GM21723 (cell line): ENCODE data around the gene ITGA11.

Source experiments
- ATAC-seq: cut with Tn5 transposase; IDR thresholded peaks from one replicate; pipeline ENCODE4 v1.9.1; 2021; ENCODE audit warnings: mild to moderate bottlenecking, moderate library complexity; ENCODE audit not compliant: unreplicated experiment

Gene ITGA11

DNA sequence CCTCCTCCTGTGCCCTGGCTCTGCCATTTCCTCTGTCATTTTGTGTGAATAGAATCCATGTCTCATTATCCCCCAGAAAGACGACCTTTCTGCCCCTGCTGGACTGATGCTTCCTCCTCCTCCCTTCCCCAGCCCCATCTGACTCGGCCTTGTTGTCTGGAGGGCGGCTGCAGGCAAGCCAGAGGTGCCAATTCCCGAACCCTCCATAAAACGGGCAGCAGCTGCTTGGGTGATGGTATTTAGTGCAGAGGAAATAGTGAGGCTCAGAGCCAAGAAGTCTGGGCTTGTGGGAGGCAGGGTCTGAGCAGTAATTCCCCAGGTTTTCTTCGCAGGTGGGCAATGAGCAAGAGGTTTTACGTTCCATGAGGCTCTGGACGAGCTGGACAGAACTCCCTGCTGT is 71.2 kb downstream of the ITGA11 start:
- no peak for ATAC-seq

DNA sequence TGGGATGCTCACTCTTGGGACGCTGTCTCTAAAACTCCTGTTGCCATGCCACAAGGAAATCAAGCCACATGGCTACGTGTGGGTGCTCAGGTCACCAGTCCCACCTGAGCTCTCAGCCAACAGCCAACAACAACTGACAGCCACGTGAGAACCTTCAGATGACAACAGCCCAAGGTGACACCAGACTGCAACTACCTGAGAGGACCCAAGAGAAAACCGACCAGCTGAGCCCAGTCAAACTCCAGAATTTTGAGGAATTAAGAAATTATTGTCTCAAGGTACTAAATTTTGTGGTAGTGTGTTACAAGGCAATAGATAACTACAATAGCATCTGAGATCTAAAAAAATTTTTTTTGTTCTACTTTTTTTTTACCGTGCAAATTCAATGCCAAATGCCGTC is 75.2 kb downstream of the ITGA11 start:
- ATAC-seq, result no peak

GRCh38 chr15:68354923-68355322 is 77.0 kb downstream of the ITGA11 start:
- no peak for ATAC-seq

- no peak for ATAC-seq
These were observed 77.7 kb downstream of the ITGA11 start for GRCh38 chr15:68354268-68354667.

- ATAC-seq, result no peak
These were observed 78.4 kb downstream of the ITGA11 start for GRCh38 chr15:68353421-68354135.

- no peak for ATAC-seq
These were observed 79.4 kb downstream of the ITGA11 start for GRCh38 chr15:68352401-68353062.

- no peak for ATAC-seq
These were observed 82.8 kb downstream of the ITGA11 start for GRCh38 chr15:68349151-68349550.

- ATAC-seq, result no peak
These were observed 83.4 kb downstream of the ITGA11 start for GRCh38 chr15:68348606-68349005.

DNA sequence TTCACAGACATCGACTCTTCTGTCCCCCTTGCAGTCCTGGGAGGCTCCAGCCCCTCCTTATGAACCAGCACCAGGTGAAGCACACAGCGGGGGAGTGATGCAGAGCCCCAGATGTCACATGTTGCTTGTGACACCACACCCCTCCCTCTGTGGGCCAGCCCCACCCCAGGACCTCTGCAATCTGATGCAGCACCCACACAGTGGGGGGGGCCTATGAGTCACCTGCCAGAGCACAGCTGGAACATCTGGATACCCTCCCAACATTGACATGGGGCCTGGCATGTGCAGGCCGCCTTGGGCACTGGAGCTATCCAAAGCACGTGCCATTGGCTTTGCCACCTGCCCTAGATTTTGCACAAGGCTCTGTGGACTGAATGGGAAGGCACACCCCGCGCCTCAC is 83.9 kb downstream of the ITGA11 start:
- no peak for ATAC-seq

DNA sequence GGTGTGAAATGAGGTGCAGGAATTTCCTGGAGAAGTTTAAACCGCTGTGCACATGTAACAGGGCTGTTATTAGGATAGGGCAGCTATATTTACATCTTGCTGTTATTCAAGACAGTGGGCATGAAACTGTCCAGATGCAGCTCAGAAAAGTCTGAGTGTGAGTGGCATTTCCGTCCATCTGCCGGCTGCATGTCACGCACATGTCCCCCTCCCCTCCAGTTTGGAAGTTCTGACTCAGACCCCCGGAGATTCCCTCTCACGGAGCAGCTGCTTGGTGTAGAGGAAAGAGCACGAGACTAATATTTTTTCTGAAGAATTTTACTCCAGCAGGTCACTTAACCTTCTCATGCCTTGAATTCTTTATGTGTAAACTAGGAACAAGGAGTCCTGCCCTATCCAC is 84.6 kb downstream of the ITGA11 start:
- no peak for ATAC-seq

GRCh38 chr15:68346979-68347378 is 85.0 kb downstream of the ITGA11 start:
- ATAC-seq, result no peak

DNA sequence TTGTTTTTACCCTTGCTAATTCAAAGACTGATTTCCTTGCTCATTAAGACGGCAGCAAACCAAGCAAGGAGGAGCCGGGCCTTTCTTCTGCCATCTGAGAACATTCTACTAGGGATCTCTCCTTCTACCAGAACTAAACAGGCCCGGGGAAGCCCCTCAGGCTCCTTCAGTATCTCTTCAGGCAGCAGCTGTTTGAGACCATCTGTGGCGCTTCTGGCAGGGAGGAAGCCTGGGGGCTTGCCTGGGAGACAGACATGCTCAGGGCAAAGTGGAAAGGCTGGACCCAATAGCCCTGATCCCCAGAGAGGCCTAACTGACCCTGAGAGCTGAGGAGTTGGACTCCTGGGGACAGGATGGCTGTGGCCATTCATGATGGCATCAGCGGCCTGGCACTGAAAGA is 86.5 kb downstream of the ITGA11 start:
- ATAC-seq, result no peak

- ATAC-seq, result no peak
These were observed 87.4 kb downstream of the ITGA11 start for GRCh38 chr15:68344600-68344999.

DNA sequence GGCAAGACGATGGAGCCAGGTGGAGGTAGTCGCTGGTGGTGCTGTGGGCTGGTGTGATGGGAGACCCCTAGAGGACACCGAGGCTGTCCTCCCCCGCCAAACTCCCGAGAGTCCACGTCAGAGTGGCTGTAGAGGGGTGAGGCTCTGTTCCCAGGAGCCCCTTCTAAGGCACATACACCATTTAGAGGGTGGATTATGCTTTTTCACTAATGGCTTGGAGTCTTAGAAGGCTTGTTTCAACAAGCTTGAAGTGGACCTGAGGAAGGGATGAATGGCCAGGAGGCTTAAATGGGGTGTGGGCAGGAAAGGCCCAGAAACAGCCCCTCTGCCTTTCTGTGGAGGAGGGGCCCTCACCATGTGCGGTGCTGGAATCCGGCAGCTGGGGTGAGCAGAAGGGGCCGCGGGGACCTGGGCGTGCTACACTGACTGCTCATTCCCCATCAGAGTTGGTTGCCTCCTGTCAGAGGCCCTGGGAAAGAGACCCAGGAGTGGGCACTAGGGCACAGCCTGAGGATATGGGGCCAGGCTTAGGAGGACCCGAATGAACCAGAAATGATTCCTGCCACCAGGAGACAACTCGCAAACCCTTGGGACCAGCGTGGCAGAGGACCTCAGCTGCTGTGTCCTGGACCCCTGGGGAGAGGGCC is 88.3 kb downstream of the ITGA11 start:
- ATAC-seq, result no peak

DNA sequence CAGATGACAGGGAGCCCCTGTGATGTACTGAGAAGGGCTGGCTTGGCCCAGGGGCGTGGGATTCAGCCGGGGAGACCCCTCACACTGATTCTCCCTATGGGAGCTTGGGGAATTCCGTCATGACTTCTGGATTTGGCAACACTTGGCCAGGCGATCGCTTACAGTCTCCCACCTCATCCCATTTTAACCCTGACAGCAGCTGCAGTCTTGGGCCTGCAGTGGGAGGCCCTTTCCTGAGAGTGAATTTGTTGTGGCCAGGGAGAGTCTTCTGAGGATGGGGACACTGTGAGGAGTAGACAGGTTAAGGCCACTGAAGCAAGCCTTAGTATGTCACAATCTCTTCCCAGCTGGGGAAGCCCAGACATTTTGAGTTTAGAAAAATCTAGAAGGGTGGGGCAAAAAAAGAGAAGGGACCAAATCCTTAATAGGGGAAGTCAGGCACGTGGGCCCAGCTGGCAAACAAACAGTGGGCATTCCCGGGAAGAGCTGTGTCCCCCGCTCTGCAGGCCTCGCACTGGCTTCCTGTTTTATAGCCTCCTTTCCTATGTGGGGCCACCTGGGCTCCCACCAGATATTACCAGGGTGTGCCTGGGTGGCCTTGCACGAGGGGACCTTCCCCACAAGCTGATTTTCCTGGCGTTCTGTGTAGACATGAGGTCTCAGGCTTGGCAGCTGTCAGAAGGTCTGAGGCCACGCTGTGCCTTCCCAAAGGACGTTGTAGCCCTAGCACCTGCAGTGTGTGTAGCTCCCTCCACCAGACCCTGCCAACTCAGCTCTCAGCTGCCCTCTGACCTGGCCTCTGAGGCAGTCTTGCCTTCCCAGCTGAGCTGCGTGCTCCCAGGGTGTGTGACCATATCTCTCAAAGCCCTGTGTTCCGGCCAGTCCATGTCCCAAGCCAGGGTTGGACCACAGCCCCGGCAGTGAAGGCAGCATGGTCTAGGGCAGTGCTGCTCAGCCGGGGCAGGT is 89.9 kb downstream of the ITGA11 start:
- no peak for ATAC-seq

DNA sequence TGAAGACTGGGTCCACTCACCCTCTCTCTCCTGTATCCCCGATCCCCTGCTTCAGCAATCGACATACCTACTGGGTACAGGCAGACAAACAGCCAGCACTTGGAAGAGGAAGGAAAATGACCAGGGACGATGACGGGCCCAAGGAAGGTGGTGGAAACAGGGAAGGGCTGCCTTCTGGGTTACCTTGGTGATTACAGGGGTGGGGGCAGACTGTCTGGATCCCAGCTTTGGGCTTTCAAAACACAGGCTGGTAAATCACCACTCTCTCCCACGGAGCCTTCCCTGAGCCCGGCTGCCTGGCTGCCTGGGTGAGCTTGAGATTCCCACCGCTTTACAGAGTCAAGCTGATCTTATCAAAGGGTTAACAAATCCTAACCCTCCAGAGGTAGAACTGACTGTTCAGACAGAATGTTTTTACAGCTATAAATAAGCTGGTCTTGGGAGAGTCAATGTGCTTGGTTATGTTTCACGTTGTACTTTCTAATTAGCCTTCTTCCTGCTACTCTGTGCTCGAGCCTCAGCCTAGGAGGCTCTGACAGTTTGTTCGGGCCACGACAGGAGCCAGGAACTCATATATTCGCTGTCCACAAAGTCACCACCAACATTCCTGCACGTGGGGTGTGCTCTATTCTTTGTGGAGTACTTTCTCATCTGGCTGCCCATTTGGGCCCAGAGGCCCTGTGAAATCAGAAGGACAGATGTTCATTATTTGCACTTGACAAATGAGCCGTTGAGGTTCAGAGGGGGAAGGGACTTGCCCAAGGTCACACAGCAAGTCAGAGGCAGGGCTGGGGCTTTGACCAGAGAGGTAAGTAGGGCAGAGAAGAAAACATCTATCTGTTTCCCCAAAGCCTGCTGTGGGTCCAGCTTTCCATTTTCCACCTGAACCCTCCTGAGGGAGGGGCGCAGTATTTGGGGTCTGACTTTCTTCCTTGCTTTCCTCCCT is 91.0 kb downstream of the ITGA11 start:
- ATAC-seq, result no peak

DNA sequence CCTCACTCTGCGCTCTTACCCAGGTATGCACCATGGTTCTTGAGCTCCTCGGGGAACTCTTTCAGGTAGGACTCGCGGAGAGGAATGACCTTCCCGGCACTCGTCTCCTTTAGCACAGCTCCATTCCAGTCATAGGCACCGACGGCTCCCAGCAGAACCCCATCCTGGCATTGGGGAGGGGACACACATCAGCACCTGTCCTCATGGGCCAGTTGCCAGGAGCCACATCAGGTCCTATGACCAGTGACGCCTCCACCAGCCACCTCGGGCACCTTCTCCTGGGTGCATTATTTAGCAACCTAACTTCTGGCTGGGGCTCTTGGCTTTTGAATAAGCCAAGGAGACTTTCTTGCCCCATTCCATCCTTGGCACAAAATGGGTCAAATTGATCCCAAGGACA is 92.5 kb downstream of the ITGA11 start:
- no peak for ATAC-seq

GRCh38 chr15:68337826-68338225 is 94.1 kb downstream of the ITGA11 start:
- no peak for ATAC-seq

GRCh38 chr15:68336516-68336915 is 95.4 kb downstream of the ITGA11 start:
- ATAC-seq, result no peak

DNA sequence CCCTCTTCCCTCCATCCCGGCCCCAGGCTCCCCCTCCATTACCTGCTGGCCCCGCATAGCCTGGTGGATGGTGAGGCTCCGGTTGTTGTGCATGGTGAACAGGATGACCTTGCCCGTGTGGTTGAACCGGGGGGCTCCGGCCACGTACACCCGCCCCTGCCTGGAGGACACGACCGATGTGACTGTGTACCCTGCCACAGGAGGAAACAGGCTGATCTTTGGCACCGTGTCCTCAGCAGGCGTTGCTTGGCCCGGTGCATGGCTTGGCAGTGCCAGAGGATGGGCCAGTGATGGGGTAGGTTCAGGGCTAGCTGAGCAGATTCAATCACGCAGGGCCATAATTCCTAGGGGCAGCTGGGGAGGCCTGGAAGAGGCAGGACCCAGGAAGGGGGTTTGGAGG is 96.3 kb downstream of the ITGA11 start:
- no peak for ATAC-seq
